ENCODE data around the gene NCAM1. TPM values are rescaled to one million over a fixed set of nuclear protein-coding genes. Genes with fewer than 3 reads are reported as not detected.

NCAM1 gene
- total and polyA plus RNA-seq, 2 donors (not counting 3 experiments of a cell fraction or from before 2014, with no cell fraction given): 0.03 TPM; not detected in 1

GRCh38 chr11:113022262-113022661, 61.0 kb downstream of the NCAM1 start:
- CTCF ChIA-PET: no interaction called here
- H3K9me1 ChIP-seq (replicated peaks; ENCODE audit: control insufficient read depth, extremely low read depth, insufficient read depth, low read length): no peaks in the 10 kb centered on the region
- intact Hi-C loops (cut with micrococcal nuclease) (no loop called here), dilution Hi-C loops (cut with MboI; ENCODE audit: extremely low pct_ligation_motif_present, low sequenced_read_pairs) (no loop called here)
- H3K4me2 ChIP-seq (ENCODE audit: insufficient read depth, low read length): no peak overlapping the region
- H3K79me2 ChIP-seq (ENCODE audit: control insufficient read depth, insufficient read depth, low read length): no peaks in the 10 kb centered on the region
- POLR2A ChIA-PET: no interaction called here
- TF ChIP-seq POLR2AphosphoS5 (IDR thresholded peaks at IDR 0.05; ENCODE audit: insufficient read depth, low read depth, low read length) (no peak), MYC (IDR thresholded peaks at IDR 0.05; ENCODE audit: low read depth, low read length) (no peak), MAX (IDR thresholded peaks at IDR 0.05; ENCODE audit: insufficient read depth, insufficient read length) (no peak)
- FAIRE-seq: no peak
- no TSS peak for BruUV-seq (replicated peaks)
- no peak overlapping the region for H3K9ac ChIP-seq (replicated peaks; ENCODE audit: extremely low read depth, insufficient read depth, low read length)
- no peak overlapping the region for H2AFZ ChIP-seq (ENCODE audit: low read depth, low read length)
- H3K27ac ChIP-seq (ENCODE audit: insufficient read depth, low read depth, low read length): no peak overlapping the region
- H3K4me3 ChIP-seq (replicated peaks in 1 of 3; ENCODE audit: insufficient read depth in 1 of 3, low read depth in 1 of 3, low read length in 3 of 3): no peak overlapping the region
- no peak for DNase-seq (ENCODE audit: low read depth, low spot score)
- peaks cover 4% of the 10 kb centered on the region for H3K9me3 ChIP-seq (replicated peaks; ENCODE audit: control insufficient read depth, insufficient read depth, low read length)
- H3K27me3 ChIP-seq (ENCODE audit: control insufficient read depth in 2 of 2, insufficient read depth in 2 of 2, low read length in 2 of 2): no peaks in the 10 kb centered on the region
- H3K36me3 ChIP-seq (ENCODE audit: control insufficient read depth in 2 of 2, extremely low read depth in 1 of 2, insufficient read depth in 2 of 2, low read length in 2 of 2): no peaks in the 10 kb centered on the region
- H3K4me1 ChIP-seq (ENCODE audit: control insufficient read depth, extremely low read depth, insufficient read depth, low read length): no peaks in the 10 kb centered on the region
- no peaks in the 10 kb centered on the region for H4K20me1 ChIP-seq (replicated peaks; ENCODE audit: control insufficient read depth, extremely low read depth, insufficient read depth, low read length)

GRCh38 chr11:113023228-113023627, 62.0 kb downstream of the NCAM1 start:
- DNase-seq (ENCODE audit: low read depth, low spot score) (no peak), FAIRE-seq (no peak)
- peaks cover 4% of the 10 kb centered on the region for H3K9me3 ChIP-seq (replicated peaks; ENCODE audit: control insufficient read depth, insufficient read depth, low read length)
- no peaks in the 10 kb centered on the region for H3K4me1 ChIP-seq (ENCODE audit: control insufficient read depth, extremely low read depth, insufficient read depth, low read length)
- H3K4me2 ChIP-seq (ENCODE audit: insufficient read depth, low read length): no peak overlapping the region
- no peak overlapping the region for H3K27ac ChIP-seq (ENCODE audit: insufficient read depth, low read depth, low read length)
- H3K36me3 ChIP-seq (ENCODE audit: control insufficient read depth in 2 of 2, extremely low read depth in 1 of 2, insufficient read depth in 2 of 2, low read length in 2 of 2): no peaks in the 10 kb centered on the region
- BruUV-seq (replicated peaks): no TSS peak
- intact Hi-C loops (cut with micrococcal nuclease): no loop called here
- no peak overlapping the region for H2AFZ ChIP-seq (ENCODE audit: low read depth, low read length)
- no peak overlapping the region for H3K4me3 ChIP-seq (replicated peaks in 1 of 3; ENCODE audit: insufficient read depth in 1 of 3, low read depth in 1 of 3, low read length in 3 of 3)
- CTCF ChIA-PET: no interaction called here
- no peak overlapping the region for H3K9ac ChIP-seq (replicated peaks; ENCODE audit: extremely low read depth, insufficient read depth, low read length)
- no peaks in the 10 kb centered on the region for H3K27me3 ChIP-seq (ENCODE audit: control insufficient read depth in 2 of 2, insufficient read depth in 2 of 2, low read length in 2 of 2)
- dilution Hi-C loops (cut with MboI; ENCODE audit: extremely low pct_ligation_motif_present, low sequenced_read_pairs): no loop called here
- no peaks in the 10 kb centered on the region for H4K20me1 ChIP-seq (replicated peaks; ENCODE audit: control insufficient read depth, extremely low read depth, insufficient read depth, low read length)
- TF ChIP-seq POLR2AphosphoS5 (IDR thresholded peaks at IDR 0.05; ENCODE audit: insufficient read depth, low read depth, low read length): no peak
- TF ChIP-seq FOS (IDR thresholded peaks at IDR 0.05; ENCODE audit: borderline replicate concordance, insufficient read depth, low read length): no peak
- no peak for TF ChIP-seq POLR2A (IDR thresholded peaks at IDR 0.05; ENCODE audit: low read depth, low read length)
- no peak for TF ChIP-seq GATA2 (IDR thresholded peaks at IDR 0.05; ENCODE audit: insufficient read depth, insufficient read length, low read depth, low read length)
- TF ChIP-seq EZH2 (IDR thresholded peaks at IDR 0.05; ENCODE audit: borderline replicate concordance, low read depth, low read length, severe bottlenecking): no peak
- no peak for TF ChIP-seq MYC (IDR thresholded peaks at IDR 0.05; ENCODE audit: low read depth, low read length)
- TF ChIP-seq JUN (IDR thresholded peaks at IDR 0.05; ENCODE audit: borderline replicate concordance, insufficient read depth, insufficient read length, low read depth): no peak
- TF ChIP-seq MAX (IDR thresholded peaks at IDR 0.05; ENCODE audit: insufficient read depth, insufficient read length): no peak
- TF ChIP-seq CTCF (IDR thresholded peaks at IDR 0.05; ENCODE audit: extremely low read depth in 1 of 2, insufficient read depth in 1 of 2, low read depth in 1 of 2, low read length in 2 of 2): no peak
- POLR2A ChIA-PET: no interaction called here
- no peaks in the 10 kb centered on the region for H3K79me2 ChIP-seq (ENCODE audit: control insufficient read depth, insufficient read depth, low read length)
- no peaks in the 10 kb centered on the region for H3K9me1 ChIP-seq (replicated peaks; ENCODE audit: control insufficient read depth, extremely low read depth, insufficient read depth, low read length)

Data from endothelial cell of umbilical vein (primary cell).